H9 (cell line): ENCODE measurements around the gene GYPB. TPM values are rescaled to one million over a fixed set of nuclear protein-coding genes. Genes with fewer than 3 reads are reported as not detected.
"Not testable (repeated sequence)": the region's sequence is repeated elsewhere in the genome, so short reads cannot be mapped to it uniquely, and the experiment has no call there.

ENCODE experiments used
- DNase-seq: peaks from one replicate; pipeline ENCODE4 v3.0.0-alpha.2; 2017
- H2AFZ ChIP-seq: one replicate; pipeline ENCODE4 v1.6.1; 2013; ENCODE audit warnings: mild to moderate bottlenecking, low read length, control low read depth, moderate library complexity
- H2AK5ac ChIP-seq: 2 replicates; pipeline ENCODE4 v1.6.1; 2013; ENCODE audit warnings: low read length, control low read depth, mixed read lengths; ENCODE audit not compliant: insufficient read length
- H2BK120ac ChIP-seq: one replicate; pipeline ENCODE4 v1.6.1; 2013; ENCODE audit warnings: low read depth, mild to moderate bottlenecking, low read length, control low read depth, inconsistent platforms; ENCODE audit not compliant: poor library complexity, severe bottlenecking
- H2BK12ac ChIP-seq: 2 replicates; pipeline ENCODE4 v1.6.1; 2013; ENCODE audit warnings: low read length, control low read depth, mixed read lengths, low read depth; ENCODE audit not compliant: insufficient read length
- H2BK15ac ChIP-seq: 2 replicates; pipeline ENCODE4 v1.6.1; 2013; ENCODE audit warnings: low read depth, low read length, control low read depth
- H2BK20ac ChIP-seq: one replicate; pipeline ENCODE4 v1.6.1; 2013; ENCODE audit warnings: low read depth, mild to moderate bottlenecking, low read length, control low read depth, inconsistent platforms; ENCODE audit not compliant: poor library complexity, severe bottlenecking
- H2BK5ac ChIP-seq: 2 replicates; pipeline ENCODE4 v1.6.1; 2013; ENCODE audit warnings: low read length, control low read depth, mixed read lengths; ENCODE audit not compliant: insufficient read length
- H3K14ac ChIP-seq: 2 replicates; pipeline ENCODE4 v1.6.1; 2013; ENCODE audit warnings: low read length, control low read depth; ENCODE audit not compliant: insufficient read depth
- H3K18ac ChIP-seq: 2 replicates; pipeline ENCODE4 v1.6.1; 2013; ENCODE audit warnings: low read depth, mild to moderate bottlenecking, mixed read lengths, low read length, control low read depth; ENCODE audit not compliant: insufficient read length
- H3K23ac ChIP-seq: 2 replicates; pipeline ENCODE4 v1.6.1; 2013; ENCODE audit warnings: low read length, control low read depth, mixed read lengths, low read depth; ENCODE audit not compliant: insufficient read length
- H3K23me2 ChIP-seq: 2 replicates; pipeline ENCODE4 v1.6.1; 2013; ENCODE audit warnings: low read depth, mild to moderate bottlenecking, mixed read lengths, low read length, control low read depth; ENCODE audit not compliant: insufficient read length, poor library complexity, severe bottlenecking
- H3K27ac ChIP-seq: 2 replicates; pipeline ENCODE4 v1.5.1; 2013; ENCODE audit warnings: low read length, control low read depth, mixed read lengths, low read depth; ENCODE audit not compliant: insufficient read length
- H3K27me3 ChIP-seq: 2 replicates; pipeline ENCODE4 v1.6.1; 2013; ENCODE audit warnings: low read length, control low read depth, inconsistent platforms; ENCODE audit not compliant: insufficient read depth
- H3K4ac ChIP-seq: 2 replicates; pipeline ENCODE4 v1.6.1; 2013; ENCODE audit warnings: low read depth, mild to moderate bottlenecking, control low read depth, inconsistent platforms, low read length, moderate library complexity
- H3K4me1 ChIP-seq: 2 replicates; pipeline ENCODE4 v1.6.1; 2013; ENCODE audit warnings: low read length, control low read depth, inconsistent platforms; ENCODE audit not compliant: insufficient read depth
- H3K4me2 ChIP-seq: 2 replicates; pipeline ENCODE4 v1.6.1; 2013; ENCODE audit warnings: low read length, control low read depth, mixed read lengths; ENCODE audit not compliant: insufficient read length, insufficient read depth
- H3K56ac ChIP-seq: 2 replicates; pipeline ENCODE4 v1.6.1; 2013; ENCODE audit warnings: low read depth, mild to moderate bottlenecking, mixed read lengths, low read length, control low read depth; ENCODE audit not compliant: insufficient read length
- H3K79me1 ChIP-seq: 2 replicates; pipeline ENCODE4 v1.6.1; 2013; ENCODE audit warnings: low read depth, mild to moderate bottlenecking, moderate library complexity, low read length, control low read depth, inconsistent platforms; ENCODE audit not compliant: insufficient read depth, poor library complexity, severe bottlenecking
- H3K79me2 ChIP-seq: 2 replicates; pipeline ENCODE4 v1.6.1; 2013; ENCODE audit warnings: low read length, control low read depth, inconsistent platforms; ENCODE audit not compliant: insufficient read depth
- H3K9ac ChIP-seq: 2 replicates; pipeline ENCODE4 v1.6.1; 2013; ENCODE audit warnings: low read length, control low read depth, mixed read lengths; ENCODE audit not compliant: insufficient read length; ENCODE audit errors: extremely low read depth
- H3K9me3 ChIP-seq: one replicate; pipeline ENCODE4 v1.6.1; 2013; ENCODE audit warnings: low read depth, low read length, inconsistent platforms; ENCODE audit not compliant: control insufficient read depth
- H3T11ph ChIP-seq: one replicate; pipeline ENCODE4 v1.6.1; 2013; ENCODE audit warnings: mild to moderate bottlenecking, low read length, control low read depth, inconsistent platforms
- H4K20me1 ChIP-seq: one replicate; pipeline ENCODE4 v1.6.1; 2013; ENCODE audit not compliant: control insufficient read depth, insufficient read length, insufficient read depth
- H4K5ac ChIP-seq: 2 replicates; pipeline ENCODE4 v1.6.1; 2013; ENCODE audit warnings: low read depth, mild to moderate bottlenecking, mixed read lengths, low read length, control low read depth; ENCODE audit not compliant: insufficient read length
- H4K8ac ChIP-seq: replicated peaks from 2 replicates; pipeline ENCODE4 v1.6.1; 2013; ENCODE audit warnings: low read length, control low read depth, mixed read lengths, low read depth; ENCODE audit not compliant: insufficient read length
- H4K91ac ChIP-seq: 2 replicates; pipeline ENCODE4 v1.6.1; 2013; ENCODE audit warnings: low read depth, mild to moderate bottlenecking, moderate library complexity, mixed read lengths, low read length, control low read depth; ENCODE audit not compliant: insufficient read length
- H3K27ac Mint-ChIP-seq, 3 experiments: 2 replicates in 2 of 3; 3 replicates in 1 of 3; pipeline ENCODE4 v1.8.0; 2020 to 2021; ENCODE audit warnings: mixed read lengths in 3 of 3, mild to moderate bottlenecking in 1 of 3, moderate library complexity in 1 of 3
- H3K27me3 Mint-ChIP-seq: 2 replicates; pipeline ENCODE4 v1.8.0; 2021; ENCODE audit warnings: low read depth, mild to moderate bottlenecking, moderate library complexity, mixed read lengths
- H3K36me3 Mint-ChIP-seq, 3 experiments: 2 replicates in 2 of 3; 3 replicates in 1 of 3; pipeline ENCODE4 v1.8.0; 2020 to 2021; ENCODE audit warnings: low read depth in 3 of 3, mixed read lengths in 3 of 3; ENCODE audit not compliant: insufficient read depth in 1 of 3
- H3K4me1 Mint-ChIP-seq, 2 experiments: 2 replicates each; pipeline ENCODE4 v1.8.0; 2020; ENCODE audit warnings: mixed read lengths in 2 of 2
- H3K4me3 Mint-ChIP-seq, 2 experiments: 2 replicates in 1 of 2; 3 replicates in 1 of 2; pipeline ENCODE4 v1.8.0; 2020 to 2021; ENCODE audit warnings: mild to moderate bottlenecking in 2 of 2, mixed read lengths in 2 of 2, moderate library complexity in 1 of 2
- H3K9me3 Mint-ChIP-seq, 2 experiments: 2 replicates in 1 of 2; 3 replicates in 1 of 2; pipeline ENCODE4 v1.8.0; 2020; ENCODE audit warnings: mild to moderate bottlenecking in 2 of 2, mixed read lengths in 2 of 2, moderate library complexity in 1 of 2
- WGBS: extraction: QIAGEN DNeasy Blood & Tissue Kit; methylation state at CpG from one replicate; pipeline ENCODE4 v1.1.7; 2013; ENCODE audit warnings: missing lambda C conversion rate, low lambda C conversion rate, mixed read lengths; ENCODE audit not compliant: insufficient read length; ENCODE audit errors: extremely low coverage; 5-methylcytosine and 5-hydroxymethylcytosine counted together
- total RNA-seq: library from RNA; stranded (reverse); gene quantifications from 2 replicates; pipeline ENCODE4 v1.2.1, GENCODE V29; 2021

GYPB gene
- total RNA-seq, 1 experiment from 2014 or later, result not detected

GRCh38 chr4:144031369-144031768 is 12.2 kb upstream of the GYPB start:
- not testable (repeated sequence) for H3K56ac ChIP-seq, H3T11ph ChIP-seq, H2BK20ac ChIP-seq, H3K14ac ChIP-seq, H3K9ac ChIP-seq, H3K18ac ChIP-seq, H3K23me2 ChIP-seq, H3K4me1 Mint-ChIP-seq, H3K4me3 Mint-ChIP-seq, H4K91ac ChIP-seq, H3K36me3 Mint-ChIP-seq, H3K27ac ChIP-seq, H4K5ac ChIP-seq, H3K4me1 ChIP-seq, H3K27me3 ChIP-seq, H3K9me3 ChIP-seq, H2AFZ ChIP-seq, H4K20me1 ChIP-seq, H2BK120ac ChIP-seq, H4K8ac ChIP-seq, H2BK15ac ChIP-seq, H2BK5ac ChIP-seq, H3K27ac Mint-ChIP-seq, H3K4me2 ChIP-seq, H3K9me3 Mint-ChIP-seq, H2BK12ac ChIP-seq, H3K79me1 ChIP-seq, H2AK5ac ChIP-seq, H3K4ac ChIP-seq, DNase-seq, H3K79me2 ChIP-seq, H3K23ac ChIP-seq, H3K27me3 Mint-ChIP-seq
- no CpG with 5 or more reads among the region's 3 CpGs for WGBS

- WGBS, result no CpG with 5 or more reads among the region's 4 CpGs
- not testable (repeated sequence) for H2AK5ac ChIP-seq, H4K91ac ChIP-seq, H2BK12ac ChIP-seq, H3T11ph ChIP-seq, H3K9ac ChIP-seq, H2BK5ac ChIP-seq, H3K4me3 Mint-ChIP-seq, H2BK20ac ChIP-seq, H3K27me3 ChIP-seq, H3K56ac ChIP-seq, H3K9me3 Mint-ChIP-seq, H3K79me1 ChIP-seq, H3K23ac ChIP-seq, H4K8ac ChIP-seq, H3K14ac ChIP-seq, H3K18ac ChIP-seq, H3K4me1 ChIP-seq, H3K9me3 ChIP-seq, H3K4me2 ChIP-seq, DNase-seq, H4K20me1 ChIP-seq, H4K5ac ChIP-seq, H3K27ac ChIP-seq, H3K4me1 Mint-ChIP-seq, H2AFZ ChIP-seq, H2BK120ac ChIP-seq, H3K27me3 Mint-ChIP-seq, H3K36me3 Mint-ChIP-seq, H3K79me2 ChIP-seq, H3K4ac ChIP-seq, H3K27ac Mint-ChIP-seq, H2BK15ac ChIP-seq, H3K23me2 ChIP-seq
Measured at GRCh38 chr4:144030708-144031107, 11.5 kb upstream of the GYPB start.
